Liver (tissue), 9 donors: ENCODE measurements around the gene APPL1. TPM values are rescaled to one million over a fixed set of nuclear protein-coding genes. Genes with fewer than 3 reads are reported as not detected.
A peak's percentile ranks its signal among the peaks of the same experiment; 100 is the strongest.

Experiments
- DNase-seq: peaks from one replicate; pipeline ENCODE4 v3.0.0-alpha.2; 2017; ENCODE audit warnings: low spot score
- H3K27ac ChIP-seq, 2 donors: one replicate each; pipeline ENCODE4 v1.7.0; 2013; ENCODE audit warnings: inconsistent platforms in 2 of 2, low read length in 2 of 2, control low read depth in 1 of 2, low read depth in 1 of 2, mild to moderate bottlenecking in 1 of 2
- H3K27me3 ChIP-seq, 4 donors: one replicate each; pipeline versions ENCODE4 v1.6.1 to v1.7.0; 2013; ENCODE audit warnings: low read length in 3 of 4, inconsistent platforms in 1 of 4, mild to moderate bottlenecking in 1 of 4, moderate library complexity in 1 of 4; ENCODE audit not compliant: control insufficient read depth in 4 of 4, insufficient read depth in 4 of 4
- H3K36me3 ChIP-seq, 4 donors: one replicate each; pipeline versions ENCODE4 v1.6.1 to v1.7.0; 2013; ENCODE audit warnings: low read length in 3 of 4, mild to moderate bottlenecking in 3 of 4, low read depth in 1 of 4, moderate library complexity in 1 of 4; ENCODE audit not compliant: control insufficient read depth in 4 of 4, insufficient read depth in 3 of 4
- H3K4me1 ChIP-seq, 4 donors: one replicate each; pipeline versions ENCODE4 v1.6.1 to v1.7.0; 2013; ENCODE audit warnings: low read length in 3 of 4, mild to moderate bottlenecking in 3 of 4, moderate library complexity in 1 of 4; ENCODE audit not compliant: control insufficient read depth in 4 of 4, insufficient read depth in 4 of 4
- H3K4me3 ChIP-seq, 3 donors: one replicate each; pipeline versions ENCODE4 v1.6.1 to v1.7.0; 2013; ENCODE audit warnings: low read length in 3 of 3, control low read depth in 1 of 3, low read depth in 1 of 3, mild to moderate bottlenecking in 1 of 3
- H3K9ac ChIP-seq, 2 donors: one replicate each; pipeline ENCODE4 v1.7.0; 2013; ENCODE audit warnings: low read length in 2 of 2, mild to moderate bottlenecking in 2 of 2, moderate library complexity in 2 of 2, control low read depth in 1 of 2, low read depth in 1 of 2
- H3K9me3 ChIP-seq, 4 donors: one replicate each; pipeline versions ENCODE4 v1.6.1 to v1.7.0; 2013; ENCODE audit warnings: low read length in 3 of 4; ENCODE audit not compliant: control insufficient read depth in 4 of 4
- ATF3 ChIP-seq: IDR thresholded peaks from 2 replicates; pipeline ENCODE4 v1.6.1; 2016; ENCODE audit warnings: antibody characterized with exemption
- CTCF ChIP-seq: fragments of 150-350 bp; IDR thresholded peaks from 2 replicates; pipeline ENCODE4 v1.5.1; 2017; ENCODE audit warnings: improper control_type of control experiment, low read depth, low read length; ENCODE audit not compliant: missing input control
- FOXA1 ChIP-seq: IDR thresholded peaks from 2 replicates; pipeline ENCODE4 v1.6.1; 2016; ENCODE audit warnings: antibody characterized with exemption
- FOXA2 ChIP-seq: IDR thresholded peaks from 2 replicates; pipeline ENCODE4 v1.6.1; 2016; ENCODE audit warnings: antibody characterized with exemption
- GABPA ChIP-seq, 2 donors: IDR thresholded peaks in 1 of 2; conservative IDR thresholded peaks in 1 of 2; 2 replicates each; pipeline ENCODE4 v1.6.1; 2016; ENCODE audit warnings: antibody characterized with exemption in 2 of 2, mild to moderate bottlenecking in 1 of 2, moderate library complexity in 1 of 2
- HNF4A ChIP-seq, 2 donors: conservative IDR thresholded peaks; 2 replicates each; pipeline ENCODE4 v1.6.1; 2016; ENCODE audit warnings: antibody characterized with exemption in 2 of 2, mild to moderate bottlenecking in 2 of 2
- JUND ChIP-seq, 2 donors: IDR thresholded peaks; 2 replicates each; pipeline ENCODE4 v1.6.1; 2016; ENCODE audit warnings: antibody characterized with exemption in 2 of 2
- MAX ChIP-seq: IDR thresholded peaks from 2 replicates; pipeline ENCODE4 v1.6.1; 2016; ENCODE audit warnings: antibody characterized with exemption
- NR2F2 ChIP-seq: IDR thresholded peaks from 2 replicates; pipeline ENCODE4 v1.6.1; 2016; ENCODE audit warnings: antibody characterized with exemption
- RAD21 ChIP-seq, 2 donors: IDR thresholded peaks; 2 replicates each; pipeline ENCODE4 v1.6.1; 2016; ENCODE audit warnings: antibody characterized with exemption in 2 of 2, mild to moderate bottlenecking in 2 of 2
- REST ChIP-seq: IDR thresholded peaks from 2 replicates; pipeline ENCODE4 v1.6.1; 2016; ENCODE audit warnings: antibody characterized with exemption, mild to moderate bottlenecking
- RXRA ChIP-seq, 2 donors: IDR thresholded peaks; 2 replicates each; pipeline ENCODE4 v1.6.1; 2017 to 2018; ENCODE audit warnings: antibody characterized with exemption in 2 of 2, mild to moderate bottlenecking in 1 of 2
- SP1 ChIP-seq: IDR thresholded peaks from 2 replicates; pipeline ENCODE4 v1.6.1; 2018; ENCODE audit warnings: antibody characterized with exemption, mild to moderate bottlenecking
- TAF1 ChIP-seq: conservative IDR thresholded peaks from 2 replicates; pipeline ENCODE4 v1.6.1; 2016; ENCODE audit warnings: antibody characterized with exemption, mild to moderate bottlenecking
- YY1 ChIP-seq: IDR thresholded peaks from 2 replicates; pipeline ENCODE4 v1.6.1; 2016; ENCODE audit warnings: antibody characterized with exemption, mild to moderate bottlenecking
- ZBTB33 ChIP-seq: IDR thresholded peaks from 2 replicates; pipeline ENCODE4 v1.6.1; 2016; ENCODE audit warnings: antibody characterized with exemption
- WGBS: extraction: QIAGEN DNeasy Blood & Tissue Kit; methylation state at CpG from one replicate; pipeline ENCODE4 v1.1.7; 2013; 5-methylcytosine and 5-hydroxymethylcytosine counted together
- polyA plus RNA-seq, 2 donors: library from polyadenylated mRNA; stranded (reverse) in 1 of 2; unstranded in 1 of 2; fragments of 200-250 nt in 1 of 2; fragments of >200 nt in 1 of 2; fragmentation: Nextera tagmentation in 1 of 2; extraction: Ambion mirVana in 1 of 2; gene quantifications; one replicate each; pipeline versions ENCODE4 v1.2.1 to v1.2.3, GENCODE V29; 2013 to 2015
- total RNA-seq, 2 donors: library from RNA; depleted of rRNA; stranded (reverse); fragments of >200 nt; gene quantifications; one replicate each; pipeline ENCODE4 v1.2.3, GENCODE V29; 2014
- donor health status: healthy.
- donor health status: healthy.
- donor health status: healthy.
- donor health status: healthy.
- donor health status: healthy.

APPL1 gene
- total and polyA plus RNA-seq, 4 donors: 7.7 to 30.3 (median 19.2) TPM

- Histone ChIP-seq H3K9ac (no peak overlapping the region), H3K27ac (no peak overlapping the region), H3K9me3 (no peaks in the 10 kb centered on the region), H3K36me3 (no peaks in the 10 kb centered on the region), H3K27me3 (no peaks in the 10 kb centered on the region), H3K4me3 (no peak overlapping the region), H3K4me1 (no peaks in the 10 kb centered on the region)
- WGBS: 81% methylated on average over 2 of the region's 2 CpGs
- DNase-seq: no peak
- TF ChIP-seq REST (no peak), JUND (IDR thresholded peaks at IDR 0.05) (no peak), TAF1 (no peak), SP1 (no peak), FOXA1 (no peak), RXRA (IDR thresholded peaks at IDR 0.05) (no peak), MAX (no peak), ZBTB33 (no peak), HNF4A (conservative IDR thresholded peaks at IDR 0.05) (no peak), NR2F2 (no peak), FOXA2 (no peak), CTCF (no peak), GABPA (IDR thresholded peaks at IDR 0.05 in 1 of 2, conservative IDR thresholded peaks at IDR 0.05 in 1 of 2) (no peak), RAD21 (IDR thresholded peaks at IDR 0.05) (no peak), YY1 (no peak), ATF3 (no peak)
Observed at GRCh38 chr3:57206423-57206822, 21.1 kb upstream of the APPL1 start.

- no peak overlapping the region for H3K4me3 ChIP-seq
- no peaks in the 10 kb centered on the region for H3K36me3 ChIP-seq
- WGBS: 55% methylated on average over 2 of the region's 2 CpGs
- no peaks in the 10 kb centered on the region for H3K27me3 ChIP-seq
- TF ChIP-seq YY1 (no peak), RAD21 (IDR thresholded peaks at IDR 0.05) (peak; percentile 55 to 60), CTCF (peak; percentile 23)
- DNase-seq: no peak
- no peaks in the 10 kb centered on the region for H3K9me3 ChIP-seq
- H3K4me1 ChIP-seq: peaks cover 0 to under 1% (median 0%) of the 10 kb centered on the region in 4 donors
- H3K27ac ChIP-seq: no peak overlapping the region
- no peak overlapping the region for H3K9ac ChIP-seq
Observed at GRCh38 chr3:57221883-57222282, 5.6 kb upstream of the APPL1 start.
